WTC11 (cell line): Measurements from ENCODE around the gene SMYD4. TPM values are rescaled to one million over a fixed set of nuclear protein-coding genes. Genes with fewer than 3 reads are reported as not detected.
A peak's percentile ranks its signal among the peaks of the same experiment; 100 is the strongest.
"Not testable (repeated sequence)": the region's sequence is repeated elsewhere in the genome, so short reads cannot be mapped to it uniquely, and the experiment has no call there.

ENCODE experiments used
- ATAC-seq: fragments of 200-7000 bp; cut with Tn5 transposase; 2 replicates; pipeline ENCODE4 v1.10.0; 2021; ENCODE audit warnings: mild to moderate bottlenecking, moderate library complexity
- CTCF ChIA-PET: fragments of 300-600 bp; sonication (Branson Sonifier 250); formaldehyde crosslinking; loops from one replicate; lab custom pipeline; 2021; ENCODE audit warnings: antibody characterized with exemption; lab: Charles Lee
- POLR2A ChIA-PET: fragments of 350-600 bp; sonication (Branson Sonifier 250); formaldehyde crosslinking; loops from one replicate; lab custom pipeline; 2021; ENCODE audit warnings: antibody characterized with exemption; lab: Charles Lee
- DNase-seq: peaks from one replicate; pipeline ENCODE4 v3.0.0; 2021; ENCODE audit warnings: low spot score
- H3K27ac Mint-ChIP-seq: 2 replicates; pipeline ENCODE4 v1.8.0; 2021; ENCODE audit warnings: mixed read lengths
- H3K27me3 Mint-ChIP-seq: 2 replicates; pipeline ENCODE4 v1.8.0; 2021; ENCODE audit warnings: low read depth, mild to moderate bottlenecking, moderate library complexity, mixed read lengths
- H3K36me3 Mint-ChIP-seq: 2 replicates; pipeline ENCODE4 v1.8.0; 2021; ENCODE audit warnings: mixed read lengths
- H3K4me1 Mint-ChIP-seq: 2 replicates; pipeline ENCODE4 v1.8.0; 2022; ENCODE audit warnings: mixed read lengths
- H3K4me3 Mint-ChIP-seq: 2 replicates; pipeline ENCODE4 v1.8.0; 2021; ENCODE audit warnings: mild to moderate bottlenecking, moderate library complexity, mixed read lengths
- H3K9me3 Mint-ChIP-seq: 2 replicates; pipeline ENCODE4 v1.8.0; 2021; ENCODE audit warnings: mixed read lengths
- CBFB ChIP-seq: sonication (generic); formaldehyde crosslinking; IDR thresholded peaks from 2 replicates; pipeline ENCODE4 v1.8.1; 2022; ENCODE audit warnings: mild to moderate bottlenecking, low read depth, missing genetic modification reagents
- CREM ChIP-seq: sonication (generic); formaldehyde crosslinking; IDR thresholded peaks from 2 replicates; pipeline ENCODE4 v1.8.1; 2022; ENCODE audit warnings: mild to moderate bottlenecking, missing genetic modification reagents, moderate library complexity
- EMX1 ChIP-seq: fragments of 250-450 bp; sonication (Bioruptor Pico); IDR thresholded peaks from 2 replicates; pipeline ENCODE4 v1.8.0; 2021; ENCODE audit warnings: mild to moderate bottlenecking
- IRF2 ChIP-seq: sonication (generic); formaldehyde crosslinking; IDR thresholded peaks from 2 replicates; pipeline ENCODE4 v1.8.0; 2022; ENCODE audit warnings: low read depth, missing genetic modification reagents, borderline replicate concordance
- NR3C1 ChIP-seq: sonication (generic); formaldehyde crosslinking; conservative IDR thresholded peaks from 2 replicates; pipeline ENCODE4 v1.8.1; 2023; ENCODE audit warnings: low read depth, mild to moderate bottlenecking, missing genetic modification reagents
- RORB ChIP-seq: fragments of 250-450 bp; sonication (Bioruptor Pico); IDR thresholded peaks from 2 replicates; pipeline ENCODE4 v1.9.0; 2021; ENCODE audit warnings: mild to moderate bottlenecking
- SMAD3 ChIP-seq: sonication (generic); formaldehyde crosslinking; IDR thresholded peaks from 2 replicates; pipeline ENCODE4 v1.8.0; 2022; ENCODE audit warnings: missing genetic modification reagents, mild to moderate bottlenecking, borderline replicate concordance
- SOX15 ChIP-seq: fragments of 250-450 bp; sonication (Bioruptor Pico); IDR thresholded peaks from 2 replicates; pipeline ENCODE4 v1.9.0; 2021; ENCODE audit warnings: mild to moderate bottlenecking
- ZBTB21 ChIP-seq: sonication (generic); formaldehyde crosslinking; IDR thresholded peaks from 2 replicates; pipeline ENCODE4 v1.8.1; 2023; ENCODE audit warnings: mild to moderate bottlenecking, missing genetic modification reagents, borderline replicate concordance
- ZNF138 ChIP-seq: sonication (generic); formaldehyde crosslinking; conservative IDR thresholded peaks from 2 replicates; pipeline ENCODE4 v1.8.1; 2022; ENCODE audit warnings: mild to moderate bottlenecking, moderate library complexity, missing genetic modification reagents
- ZNF263 ChIP-seq: sonication (generic); formaldehyde crosslinking; IDR thresholded peaks from 2 replicates; pipeline ENCODE4 v1.8.1; 2022; ENCODE audit warnings: low read depth, mild to moderate bottlenecking, moderate library complexity, missing genetic modification reagents
- ZNF317 ChIP-seq: sonication (generic); formaldehyde crosslinking; IDR thresholded peaks from 2 replicates; pipeline ENCODE4 v1.8.1; 2023; ENCODE audit warnings: low read depth, mild to moderate bottlenecking, moderate library complexity, missing genetic modification reagents, borderline replicate concordance
- total RNA-seq: library from RNA; stranded (reverse); gene quantifications from 3 replicates; pipeline ENCODE4 v1.2.3, GENCODE V29; 2021
- TF ChIP-seq, protein P1 (sequence below): fragments of 250-450 bp; sonication (Bioruptor Pico); conservative IDR thresholded peaks from 2 replicates; pipeline ENCODE4 v1.9.0; 2021; ENCODE audit warnings: mild to moderate bottlenecking
- TF ChIP-seq, protein P2 (sequence below): sonication (generic); formaldehyde crosslinking; conservative IDR thresholded peaks from 2 replicates; pipeline ENCODE4 v1.8.1; 2023; ENCODE audit warnings: mild to moderate bottlenecking, low read depth, missing genetic modification reagents, moderate library complexity
- TF ChIP-seq, protein P3 (sequence below): fragments of 250-450 bp; sonication (Bioruptor Pico); IDR thresholded peaks from 2 replicates; pipeline ENCODE4 v1.9.0; 2021; ENCODE audit warnings: mild to moderate bottlenecking, borderline replicate concordance

SMYD4 gene
- total RNA-seq, 1 experiment from 2014 or later: 24.1 TPM

DNA sequence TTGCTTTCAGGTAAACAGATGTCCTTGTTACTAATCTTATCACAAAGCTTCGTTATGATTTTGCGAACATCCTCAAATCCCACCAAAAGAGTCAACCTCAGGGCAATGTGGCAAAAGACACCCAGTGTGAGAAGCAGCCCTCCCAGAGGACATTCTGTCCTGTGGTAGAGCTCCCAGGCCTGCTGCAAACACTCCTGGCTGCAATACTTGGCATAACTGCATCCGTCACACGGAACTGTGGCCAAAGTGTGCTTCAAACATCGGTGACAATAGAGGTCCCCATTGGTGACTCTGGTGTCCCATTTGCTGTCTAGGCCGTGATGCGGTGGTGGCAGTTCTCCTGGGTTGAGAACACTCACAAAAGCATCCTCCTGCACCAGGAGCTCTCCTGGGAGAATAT is 29.5 kb downstream of the SMYD4 start (continued):
- TF ChIP-seq IRF2 (CRISPR knock-in tag) (no peak), ZNF263 (no peak), CBFB (CRISPR knock-in tag) (no peak), ZNF317 (CRISPR knock-in tag) (no peak), EMX1 (CRISPR knock-in tag) (no peak), SMAD3 (CRISPR knock-in tag) (no peak), SOX15 (CRISPR knock-in tag) (no peak), CREM (CRISPR knock-in tag) (no peak), NR3C1 (CRISPR knock-in tag) (no peak), ZBTB21 (CRISPR knock-in tag) (no peak), RORB (CRISPR knock-in tag) (no peak)
- TF ChIP-seq, protein P1, sequence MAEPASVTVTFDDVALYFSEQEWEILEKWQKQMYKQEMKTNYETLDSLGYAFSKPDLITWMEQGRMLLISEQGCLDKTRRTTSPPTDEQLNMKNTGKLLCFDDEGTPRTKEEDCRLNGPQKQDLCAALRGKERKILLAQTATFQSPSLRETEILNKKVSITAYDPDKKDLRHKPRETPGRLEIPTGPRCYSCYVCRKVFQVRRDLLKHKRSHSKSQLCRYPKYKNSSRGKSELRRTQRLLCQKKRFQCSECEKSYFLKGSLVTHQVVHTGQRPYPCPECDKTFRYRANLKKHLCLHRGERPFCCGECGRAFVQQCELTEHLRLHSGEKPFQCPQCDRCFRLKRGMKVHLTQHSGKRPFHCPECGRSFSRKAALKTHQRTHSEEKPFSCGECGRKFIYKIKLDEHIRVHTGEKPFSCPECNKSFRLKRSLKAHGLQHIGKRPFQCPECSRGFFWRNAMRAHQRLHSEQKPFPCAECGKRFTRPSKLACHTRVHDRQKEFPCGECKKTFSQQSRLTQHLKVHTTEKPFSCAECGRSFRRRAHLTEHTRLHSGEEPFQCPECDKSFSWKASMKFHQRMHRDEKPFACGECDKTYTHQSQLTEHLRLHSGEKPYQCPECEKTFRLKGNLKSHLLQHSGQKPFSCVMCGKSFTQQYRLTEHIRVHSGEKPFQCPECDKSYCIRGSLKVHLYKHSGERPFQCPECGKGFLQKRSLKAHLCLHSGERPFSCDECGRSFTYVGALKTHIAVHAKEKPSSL (CRISPR knock-in tag): no peak
- TF ChIP-seq, protein P2, sequence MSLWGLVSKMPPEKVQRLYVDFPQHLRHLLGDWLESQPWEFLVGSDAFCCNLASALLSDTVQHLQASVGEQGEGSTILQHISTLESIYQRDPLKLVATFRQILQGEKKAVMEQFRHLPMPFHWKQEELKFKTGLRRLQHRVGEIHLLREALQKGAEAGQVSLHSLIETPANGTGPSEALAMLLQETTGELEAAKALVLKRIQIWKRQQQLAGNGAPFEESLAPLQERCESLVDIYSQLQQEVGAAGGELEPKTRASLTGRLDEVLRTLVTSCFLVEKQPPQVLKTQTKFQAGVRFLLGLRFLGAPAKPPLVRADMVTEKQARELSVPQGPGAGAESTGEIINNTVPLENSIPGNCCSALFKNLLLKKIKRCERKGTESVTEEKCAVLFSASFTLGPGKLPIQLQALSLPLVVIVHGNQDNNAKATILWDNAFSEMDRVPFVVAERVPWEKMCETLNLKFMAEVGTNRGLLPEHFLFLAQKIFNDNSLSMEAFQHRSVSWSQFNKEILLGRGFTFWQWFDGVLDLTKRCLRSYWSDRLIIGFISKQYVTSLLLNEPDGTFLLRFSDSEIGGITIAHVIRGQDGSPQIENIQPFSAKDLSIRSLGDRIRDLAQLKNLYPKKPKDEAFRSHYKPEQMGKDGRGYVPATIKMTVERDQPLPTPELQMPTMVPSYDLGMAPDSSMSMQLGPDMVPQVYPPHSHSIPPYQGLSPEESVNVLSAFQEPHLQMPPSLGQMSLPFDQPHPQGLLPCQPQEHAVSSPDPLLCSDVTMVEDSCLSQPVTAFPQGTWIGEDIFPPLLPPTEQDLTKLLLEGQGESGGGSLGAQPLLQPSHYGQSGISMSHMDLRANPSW: no peak
- TF ChIP-seq, protein P3, sequence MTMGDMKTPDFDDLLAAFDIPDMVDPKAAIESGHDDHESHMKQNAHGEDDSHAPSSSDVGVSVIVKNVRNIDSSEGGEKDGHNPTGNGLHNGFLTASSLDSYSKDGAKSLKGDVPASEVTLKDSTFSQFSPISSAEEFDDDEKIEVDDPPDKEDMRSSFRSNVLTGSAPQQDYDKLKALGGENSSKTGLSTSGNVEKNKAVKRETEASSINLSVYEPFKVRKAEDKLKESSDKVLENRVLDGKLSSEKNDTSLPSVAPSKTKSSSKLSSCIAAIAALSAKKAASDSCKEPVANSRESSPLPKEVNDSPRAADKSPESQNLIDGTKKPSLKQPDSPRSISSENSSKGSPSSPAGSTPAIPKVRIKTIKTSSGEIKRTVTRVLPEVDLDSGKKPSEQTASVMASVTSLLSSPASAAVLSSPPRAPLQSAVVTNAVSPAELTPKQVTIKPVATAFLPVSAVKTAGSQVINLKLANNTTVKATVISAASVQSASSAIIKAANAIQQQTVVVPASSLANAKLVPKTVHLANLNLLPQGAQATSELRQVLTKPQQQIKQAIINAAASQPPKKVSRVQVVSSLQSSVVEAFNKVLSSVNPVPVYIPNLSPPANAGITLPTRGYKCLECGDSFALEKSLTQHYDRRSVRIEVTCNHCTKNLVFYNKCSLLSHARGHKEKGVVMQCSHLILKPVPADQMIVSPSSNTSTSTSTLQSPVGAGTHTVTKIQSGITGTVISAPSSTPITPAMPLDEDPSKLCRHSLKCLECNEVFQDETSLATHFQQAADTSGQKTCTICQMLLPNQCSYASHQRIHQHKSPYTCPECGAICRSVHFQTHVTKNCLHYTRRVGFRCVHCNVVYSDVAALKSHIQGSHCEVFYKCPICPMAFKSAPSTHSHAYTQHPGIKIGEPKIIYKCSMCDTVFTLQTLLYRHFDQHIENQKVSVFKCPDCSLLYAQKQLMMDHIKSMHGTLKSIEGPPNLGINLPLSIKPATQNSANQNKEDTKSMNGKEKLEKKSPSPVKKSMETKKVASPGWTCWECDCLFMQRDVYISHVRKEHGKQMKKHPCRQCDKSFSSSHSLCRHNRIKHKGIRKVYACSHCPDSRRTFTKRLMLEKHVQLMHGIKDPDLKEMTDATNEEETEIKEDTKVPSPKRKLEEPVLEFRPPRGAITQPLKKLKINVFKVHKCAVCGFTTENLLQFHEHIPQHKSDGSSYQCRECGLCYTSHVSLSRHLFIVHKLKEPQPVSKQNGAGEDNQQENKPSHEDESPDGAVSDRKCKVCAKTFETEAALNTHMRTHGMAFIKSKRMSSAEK: no peak

DNA sequence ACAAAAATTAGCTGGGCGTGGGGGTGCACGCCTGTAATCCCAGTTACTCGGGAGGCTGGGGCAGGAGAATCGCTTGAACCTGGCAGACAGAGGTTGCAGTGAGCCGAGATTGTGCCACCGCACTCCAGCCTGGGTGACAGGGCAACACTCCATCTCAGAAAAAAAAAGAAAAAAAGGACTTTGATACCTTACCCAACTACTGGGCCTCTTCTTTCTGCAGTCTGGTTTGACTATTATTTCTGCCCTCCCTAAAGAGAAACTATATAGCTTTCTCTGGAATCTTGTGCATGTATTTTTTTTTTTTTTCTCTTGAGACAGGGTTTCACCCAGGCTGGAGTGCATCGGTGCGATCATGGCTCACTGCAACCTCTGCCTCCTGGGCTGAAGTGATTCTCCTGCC is 31.9 kb downstream of the SMYD4 start:
- ATAC-seq, DNase-seq, H3K4me1 Mint-ChIP-seq, H3K27ac Mint-ChIP-seq, H3K27me3 Mint-ChIP-seq, H3K9me3 Mint-ChIP-seq, H3K4me3 Mint-ChIP-seq: not testable (repeated sequence)
- ChIA-PET CTCF (interaction anchor here (1.0 kb wide), 1 partner anchor 77 kb away, joined by 3 read pairs; no protein-coding TSS in a partner anchor), POLR2A (interaction anchor here (0.7 kb wide), 1 partner anchor 65 kb away, joined by 3 read pairs; no protein-coding TSS in a partner anchor)
- peaks cover 27% of the 10 kb centered on the region for H3K36me3 Mint-ChIP-seq

DNA sequence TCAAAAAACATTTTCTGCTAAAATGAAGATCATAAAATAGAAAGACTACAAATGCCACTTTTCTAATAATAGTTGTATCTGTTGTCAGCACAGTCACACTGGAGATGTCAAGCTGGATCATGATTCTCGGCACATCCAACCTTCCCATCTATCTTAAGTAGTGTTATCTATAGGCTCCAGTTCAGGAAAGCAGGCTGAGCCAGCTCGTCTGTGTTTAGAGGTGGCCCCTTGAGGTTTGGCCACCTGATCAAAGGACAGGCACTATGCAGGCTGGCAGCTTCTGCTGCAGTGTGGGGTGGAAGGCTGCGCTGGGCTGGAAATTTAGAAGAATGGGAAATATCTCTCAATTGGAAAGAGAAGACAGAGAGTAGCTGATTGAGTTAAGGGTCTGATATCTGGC is 32.4 kb downstream of the SMYD4 start:
- no peaks in the 10 kb centered on the region for H3K9me3 Mint-ChIP-seq
- POLR2A ChIA-PET: interaction anchor here (0.7 kb wide), 1 partner anchor 45 kb away, joined by 3 read pairs; no protein-coding TSS in a partner anchor
- H3K4me3 Mint-ChIP-seq: no peak overlapping the region
- no peak for TF ChIP-seq ZNF138 (CRISPR knock-in tag)
- ATAC-seq: no peak
- no peaks in the 10 kb centered on the region for H3K27me3 Mint-ChIP-seq
- no peak for DNase-seq
- peak overlapping the region; percentile 71; the same call in 1 of the 2 replicates for H3K27ac Mint-ChIP-seq
- no peaks in the 10 kb centered on the region for H3K4me1 Mint-ChIP-seq
- H3K36me3 Mint-ChIP-seq: peaks cover 22% of the 10 kb centered on the region
- CTCF ChIA-PET: interaction anchor here (1.0 kb wide), 1 partner anchor 76 kb away, joined by 3 read pairs; no protein-coding TSS in a partner anchor
